Smooth muscle cell (in vitro differentiated cells): ENCODE results near the gene SKIDA1. TPM values are rescaled to one million over a fixed set of nuclear protein-coding genes. Genes with fewer than 3 reads are reported as not detected.

ENCODE experiments used
- DNase-seq: peaks from one replicate; lab custom pipeline; 2025; ENCODE audit not compliant: unreplicated experiment; lab: John Stamatoyannopoulos, UW
- H2AFZ ChIP-seq: fragments of 200-600 bp; sonication (generic); 2 replicates; pipeline ENCODE4 v1.6.0; 2016; ENCODE audit warnings: antibody characterized with exemption, low read depth, mild to moderate bottlenecking
- H3F3A ChIP-seq: fragments of 200-600 bp; sonication (generic); 2 replicates; pipeline ENCODE4 v1.6.0; 2017; ENCODE audit warnings: antibody characterized with exemption, low read depth
- H3K27ac ChIP-seq: fragments of 200-600 bp; sonication (generic); 2 replicates; pipeline ENCODE4 v1.5.1; 2016; ENCODE audit warnings: low read depth, mild to moderate bottlenecking
- H3K27me3 ChIP-seq: fragments of 200-600 bp; sonication (generic); 2 replicates; pipeline ENCODE4 v1.6.1; 2016; ENCODE audit warnings: low read depth, mild to moderate bottlenecking
- H3K36me3 ChIP-seq: fragments of 200-600 bp; sonication (generic); 2 replicates; pipeline ENCODE4 v1.5.1; 2016; ENCODE audit warnings: low read depth
- H3K4me1 ChIP-seq: fragments of 200-600 bp; sonication (generic); 2 replicates; pipeline ENCODE4 v1.5.1; 2016; ENCODE audit warnings: low read depth
- H3K4me2 ChIP-seq: fragments of 200-600 bp; sonication (generic); 2 replicates; pipeline ENCODE4 v1.6.0; 2016; ENCODE audit warnings: mild to moderate bottlenecking
- H3K4me3 ChIP-seq: fragments of 200-600 bp; sonication (generic); 2 replicates; pipeline ENCODE4 v1.5.1; 2016; ENCODE audit warnings: mild to moderate bottlenecking
- H3K79me2 ChIP-seq: fragments of 200-600 bp; sonication (generic); 2 replicates; pipeline ENCODE4 v1.6.0; 2016; ENCODE audit warnings: low read depth, mild to moderate bottlenecking
- H3K9ac ChIP-seq: fragments of 200-600 bp; sonication (generic); 2 replicates; pipeline ENCODE4 v1.6.0; 2016; ENCODE audit warnings: low read depth
- H3K9me3 ChIP-seq: fragments of 200-600 bp; sonication (generic); replicated peaks from 2 replicates; pipeline ENCODE4 v1.5.1; 2016; ENCODE audit warnings: low read depth
- H4K20me1 ChIP-seq: fragments of 200-600 bp; sonication (generic); 2 replicates; pipeline ENCODE4 v1.6.0; 2016; ENCODE audit warnings: low read depth
- CTCF ChIP-seq: fragments of 200-600 bp; sonication (generic); IDR thresholded peaks from 2 replicates; pipeline ENCODE4 v1.5.1; 2017; ENCODE audit warnings: borderline replicate concordance, mild to moderate bottlenecking, antibody characterized with exemption; ENCODE audit not compliant: insufficient read depth, poor library complexity, severe bottlenecking
- WGBS: methylation state at CpG from one replicate; pipeline ENCODE4 v1.1.7; 2016; ENCODE audit warnings: low lambda C conversion rate; 5-methylcytosine and 5-hydroxymethylcytosine counted together
- microRNA counts: library from miRNA; unstranded; fragments of <30 nt; microRNA quantifications from one replicate; lab custom pipeline; 2016
- microRNA-seq: library from miRNA; unstranded; fragments of <30 nt; microRNA quantifications from one replicate; pipeline ENCODE4, GENCODE V29; 2016; ENCODE audit warnings: borderline number of aligned reads
- polyA plus RNA-seq: library from polyadenylated mRNA; unstranded; fragments of >200 nt; fragmentation: Nextera tagmentation; extraction: Ambion mirVana; gene quantifications from 2 replicates; pipeline ENCODE4 v1.2.1, GENCODE V29; 2016
- small RNA-seq: library from RNA; depleted of rRNA; stranded (forward); fragments of <200 nt; gene quantifications from one replicate; pipeline ENCODE3, GENCODE V24; 2014
- total RNA-seq: library from RNA; depleted of rRNA; stranded (reverse); fragments of >200 nt; gene quantifications from 2 replicates; pipeline ENCODE4 v1.2.3, GENCODE V29; 2014

SKIDA1 gene
- total and polyA plus RNA-seq, 2 experiments from 2014 or later, result 0.53 to 1.8 TPM

GRCh38 chr10:21468086-21468485, 57.4 kb downstream of the SKIDA1 start:
- no peak overlapping the region for H3K27ac ChIP-seq
- H3F3A ChIP-seq, result no peaks in the 10 kb centered on the region
- no peaks in the 10 kb centered on the region for H3K4me1 ChIP-seq
- no peak for TF ChIP-seq CTCF
- no peaks in the 10 kb centered on the region for H3K79me2 ChIP-seq
- H3K36me3 ChIP-seq, result no peaks in the 10 kb centered on the region
- no peak overlapping the region for H3K9ac ChIP-seq
- H3K4me3 ChIP-seq, result no peak overlapping the region
- H4K20me1 ChIP-seq, result no peaks in the 10 kb centered on the region
- DNase-seq, result no peak
- no peaks in the 10 kb centered on the region for H3K9me3 ChIP-seq
- H3K4me2 ChIP-seq, result no peak overlapping the region
- H2AFZ ChIP-seq, result no peak overlapping the region
- WGBS, result 95% methylated on average over 3 of the region's 3 CpGs
- H3K27me3 ChIP-seq, result peaks cover 18% of the 10 kb centered on the region

- Histone ChIP-seq H3K4me2 (no peak overlapping the region), H3K27me3 (peaks cover 16% of the 10 kb centered on the region), H3F3A (no peaks in the 10 kb centered on the region), H3K27ac (no peak overlapping the region), H3K4me1 (no peaks in the 10 kb centered on the region), H3K9ac (no peak overlapping the region), H2AFZ (no peak overlapping the region), H3K79me2 (no peaks in the 10 kb centered on the region), H3K9me3 (no peaks in the 10 kb centered on the region), H3K36me3 (no peaks in the 10 kb centered on the region), H4K20me1 (no peaks in the 10 kb centered on the region), H3K4me3 (no peak overlapping the region)
- 100% methylated on average over 1 of the region's 1 CpG for WGBS
- TF ChIP-seq CTCF, result no peak
- no peak for DNase-seq
Measured at GRCh38 chr10:21467633-21468032, 57.8 kb downstream of the SKIDA1 start.

GRCh38 chr10:21464134-21464533, 61.3 kb downstream of the SKIDA1 start:
- peaks cover 5% of the 10 kb centered on the region for H3K27me3 ChIP-seq
- no peak overlapping the region for H3K4me3 ChIP-seq
- H3K9ac ChIP-seq, result peak overlapping the region; percentile 12
- no peak overlapping the region for H2AFZ ChIP-seq
- no peaks in the 10 kb centered on the region for H3K4me1 ChIP-seq
- no peaks in the 10 kb centered on the region for H3K9me3 ChIP-seq
- H3K27ac ChIP-seq, result peak overlapping the region; percentile 50
- no peak for DNase-seq
- WGBS, result 75% methylated on average over 7 of the region's 7 CpGs
- no peaks in the 10 kb centered on the region for H3F3A ChIP-seq
- H3K36me3 ChIP-seq, result no peaks in the 10 kb centered on the region
- no peak overlapping the region for H3K4me2 ChIP-seq
- H4K20me1 ChIP-seq, result no peaks in the 10 kb centered on the region
- H3K79me2 ChIP-seq, result no peaks in the 10 kb centered on the region
- no peak for TF ChIP-seq CTCF

MicroRNAs encoded within 50 kb of the gene (microRNA counts, 767-probe panel; counts per million panel counts)
- 183 counts per million for microRNA hsa-miR-1915-3p (lab: Ali Mortazavi, UCI)

Small RNA genes lying within 50 kb of the gene (microRNA-seq; reads per million reads assigned to microRNA genes)
- gene MIR1915, result 7.0 reads per million, percentile 5 among the genes with 10 or more reads in this experiment

Small RNA genes lying within 50 kb of the gene (small RNA-seq; reads per million reads assigned to genes)
- gene MIR1915, result not detected
- not detected for gene RF00019
- gene RNU6-306P, result not detected

Other genes starting within 250 kb of the SKIDA1 start
- 43.6 and 44.6 TPM in 2 replicates for gene MLLT10, start 8.6 kb upstream of the SKIDA1 start, total RNA-seq
- gene MLLT10, start 8.6 kb upstream of the SKIDA1 start, polyA plus RNA-seq, result 6.8 and 10.8 TPM in 2 replicates